ENCODE results near the gene OR8K1.

DNA sequence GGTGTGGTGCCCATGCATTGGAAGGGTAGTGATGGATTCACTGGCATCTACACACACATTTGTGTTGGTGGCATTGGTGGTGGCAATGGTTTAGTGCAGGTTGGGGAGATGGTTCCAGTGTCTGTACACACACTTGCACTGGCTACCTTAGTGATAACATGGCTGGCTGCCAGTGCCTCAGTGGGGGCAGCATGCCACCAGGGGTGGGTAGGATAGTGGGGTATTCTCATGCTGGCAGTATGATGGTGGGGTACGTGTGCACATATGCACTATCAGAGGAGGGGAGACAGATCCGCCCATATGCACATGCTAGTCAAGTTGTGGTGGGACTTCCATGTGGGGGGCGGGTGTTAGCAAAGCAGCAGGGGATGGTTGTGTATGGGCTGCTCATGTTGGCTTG lies 38.0 kb upstream of the OR8K1 start:
- TF ChIP-seq POLR2A (IDR thresholded peaks at IDR 0.05; ENCODE audit: low read depth, low read length) (no peak), POLR2AphosphoS5 (IDR thresholded peaks at IDR 0.05; ENCODE audit: insufficient read depth, low read depth, low read length) (no peak), FOS (IDR thresholded peaks at IDR 0.05; ENCODE audit: borderline replicate concordance, insufficient read depth, low read length) (no peak), EZH2 (IDR thresholded peaks at IDR 0.05; ENCODE audit: borderline replicate concordance, low read depth, low read length, severe bottlenecking) (no peak), MYC (IDR thresholded peaks at IDR 0.05; ENCODE audit: low read depth, low read length) (no peak), JUN (IDR thresholded peaks at IDR 0.05; ENCODE audit: borderline replicate concordance, insufficient read depth, insufficient read length, low read depth) (no peak)
- TF ChIP-seq, protein P1, sequence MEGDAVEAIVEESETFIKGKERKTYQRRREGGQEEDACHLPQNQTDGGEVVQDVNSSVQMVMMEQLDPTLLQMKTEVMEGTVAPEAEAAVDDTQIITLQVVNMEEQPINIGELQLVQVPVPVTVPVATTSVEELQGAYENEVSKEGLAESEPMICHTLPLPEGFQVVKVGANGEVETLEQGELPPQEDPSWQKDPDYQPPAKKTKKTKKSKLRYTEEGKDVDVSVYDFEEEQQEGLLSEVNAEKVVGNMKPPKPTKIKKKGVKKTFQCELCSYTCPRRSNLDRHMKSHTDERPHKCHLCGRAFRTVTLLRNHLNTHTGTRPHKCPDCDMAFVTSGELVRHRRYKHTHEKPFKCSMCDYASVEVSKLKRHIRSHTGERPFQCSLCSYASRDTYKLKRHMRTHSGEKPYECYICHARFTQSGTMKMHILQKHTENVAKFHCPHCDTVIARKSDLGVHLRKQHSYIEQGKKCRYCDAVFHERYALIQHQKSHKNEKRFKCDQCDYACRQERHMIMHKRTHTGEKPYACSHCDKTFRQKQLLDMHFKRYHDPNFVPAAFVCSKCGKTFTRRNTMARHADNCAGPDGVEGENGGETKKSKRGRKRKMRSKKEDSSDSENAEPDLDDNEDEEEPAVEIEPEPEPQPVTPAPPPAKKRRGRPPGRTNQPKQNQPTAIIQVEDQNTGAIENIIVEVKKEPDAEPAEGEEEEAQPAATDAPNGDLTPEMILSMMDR (IDR thresholded peaks at IDR 0.05; ENCODE audit: extremely low read depth in 1 of 2, insufficient read depth in 1 of 2, low read depth in 1 of 2, low read length in 2 of 2), result no peak
- TF ChIP-seq, protein P2, sequence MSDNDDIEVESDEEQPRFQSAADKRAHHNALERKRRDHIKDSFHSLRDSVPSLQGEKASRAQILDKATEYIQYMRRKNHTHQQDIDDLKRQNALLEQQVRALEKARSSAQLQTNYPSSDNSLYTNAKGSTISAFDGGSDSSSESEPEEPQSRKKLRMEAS (IDR thresholded peaks at IDR 0.05; ENCODE audit: insufficient read depth, insufficient read length), result no peak
